Astrocyte of the spinal cord (primary cell): ENCODE measurements around the gene HIBCH.
"Not testable (repeated sequence)": the region's sequence is repeated elsewhere in the genome, so short reads cannot be mapped to it uniquely, and the experiment has no call there.

Source experiments
- DNase-seq: peaks from one replicate; pipeline ENCODE4 v3.0.0; 2011; ENCODE audit warnings: low read depth, low spot score
- H3K4me3 ChIP-seq: 2 replicates; pipeline ENCODE4 v1.5.1; 2011; ENCODE audit warnings: low read depth, mild to moderate bottlenecking, low read length, moderate library complexity
- CTCF ChIP-seq: IDR thresholded peaks from 2 replicates; pipeline ENCODE4 v1.5.1; 2012; ENCODE audit warnings: low read depth, mild to moderate bottlenecking, low read length, inconsistent platforms
- in situ Hi-C: cut with HindIII; loops from 2 replicates; pipeline ENCODE4 v1.10.0; 2017; ENCODE audit warnings: low sequenced_read_pairs

Gene HIBCH

DNA sequence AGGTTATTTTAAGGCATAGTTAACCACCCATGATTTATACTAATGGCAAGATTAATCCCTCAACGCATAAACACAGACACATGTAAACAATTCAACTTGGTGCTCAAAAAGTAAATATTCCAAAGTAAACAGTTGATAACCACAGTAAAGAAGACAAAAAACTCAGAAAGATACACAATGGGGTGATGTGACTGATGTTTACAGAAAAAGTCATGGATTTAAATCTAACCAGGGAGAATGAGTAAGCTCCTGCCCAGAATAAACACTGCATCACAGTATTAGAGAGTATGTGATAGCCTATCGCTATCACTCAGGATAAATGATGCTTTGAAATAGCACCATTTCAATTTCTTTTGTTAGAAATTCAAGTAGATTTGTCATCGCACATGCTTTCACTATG, 49.3 kb downstream of the HIBCH start:
- H3K4me3 ChIP-seq = no peak overlapping the region
- in situ Hi-C loops = no loop called here
- DNase-seq = no peak
- no peak for TF ChIP-seq CTCF

- H3K4me3 ChIP-seq, in situ Hi-C loops, DNase-seq: not testable (repeated sequence)
Measured at GRCh38 chr2:190269699-190270098, 49.9 kb downstream of the HIBCH start.

- no peak overlapping the region for H3K4me3 ChIP-seq
- no peak for TF ChIP-seq CTCF
- in situ Hi-C loops = no loop called here
- peak; percentile 81 for DNase-seq
Measured at GRCh38 chr2:190267302-190267701, 52.3 kb downstream of the HIBCH start.

- TF ChIP-seq CTCF = no peak
- H3K4me3 ChIP-seq = no peak overlapping the region
- in situ Hi-C loops = no loop called here
- no peak for DNase-seq
Measured at GRCh38 chr2:190266314-190266713, 53.3 kb downstream of the HIBCH start.

DNA sequence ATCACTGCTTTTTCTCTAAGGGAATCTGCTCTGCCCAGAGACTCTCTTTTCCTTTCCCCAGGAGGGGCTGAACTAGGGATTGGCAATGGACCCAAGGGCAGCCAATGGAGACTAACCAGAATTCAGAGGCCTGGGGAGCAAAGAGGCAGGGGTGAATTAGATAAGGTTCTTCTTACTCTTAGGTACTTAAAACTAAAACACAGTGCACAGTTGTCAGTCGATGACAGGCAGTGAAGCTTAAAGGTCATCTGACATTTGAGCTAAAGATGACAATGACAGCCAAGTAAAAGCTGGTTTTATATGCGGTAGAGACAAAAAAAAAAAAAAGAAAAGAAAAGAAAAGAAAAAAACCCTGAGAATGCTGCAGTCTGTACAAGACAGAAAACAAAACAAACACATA, 57.8 kb downstream of the HIBCH start:
- DNase-seq = no peak
- no peak overlapping the region for H3K4me3 ChIP-seq
- in situ Hi-C loops = no loop called here
- no peak for TF ChIP-seq CTCF

GRCh38 chr2:190256087-190256486, 63.5 kb downstream of the HIBCH start:
- in situ Hi-C loops = no loop called here
- no peak for DNase-seq
- TF ChIP-seq CTCF = no peak
- no peak overlapping the region for H3K4me3 ChIP-seq

- no peak for TF ChIP-seq CTCF
- no peak for DNase-seq
- no peak overlapping the region for H3K4me3 ChIP-seq
- in situ Hi-C loops = no loop called here
Measured at GRCh38 chr2:190255676-190256075, 64.0 kb downstream of the HIBCH start.
